Activated B cell treated with CpG ODN at 0.5 μM for 24 hours (primary cell): ENCODE data around the gene MAP3K14. TPM values are rescaled to one million over a fixed set of nuclear protein-coding genes. Genes with fewer than 3 reads are reported as not detected.

Experiments used
- ATAC-seq: fragments of 200-7000 bp; cut with Tn5 transposase; one replicate; pipeline ENCODE4 v1.10.0; 2021; ENCODE audit warnings: low read depth, mild to moderate bottlenecking, moderate library complexity
- CTCF ChIA-PET: fragments of 350-600 bp; sonication (Branson Sonifier 250); formaldehyde crosslinking; loops from one replicate; lab custom pipeline; 2021; ENCODE audit warnings: antibody characterized with exemption; lab: Charles Lee
- POLR2A ChIA-PET: fragments of 350-600 bp; sonication (Branson Sonifier 250); formaldehyde crosslinking; loops from one replicate; lab custom pipeline; 2021; ENCODE audit warnings: antibody characterized with exemption; lab: Charles Lee
- DNase-seq: peaks from one replicate; pipeline ENCODE4 v3.0.0; 2022
- H3K27ac Mint-ChIP-seq: one replicate; pipeline ENCODE4 v1.8.0; 2020; ENCODE audit warnings: mixed read lengths
- H3K27me3 Mint-ChIP-seq: one replicate; pipeline ENCODE4 v1.8.0; 2021; ENCODE audit warnings: mixed read lengths
- H3K36me3 Mint-ChIP-seq: one replicate; pipeline ENCODE4 v1.8.0; 2021; ENCODE audit warnings: low read depth, mixed read lengths
- H3K4me1 Mint-ChIP-seq: one replicate; pipeline ENCODE4 v1.8.0; 2021; ENCODE audit warnings: mixed read lengths
- H3K4me3 Mint-ChIP-seq: one replicate; pipeline ENCODE4 v1.8.0; 2020; ENCODE audit warnings: mild to moderate bottlenecking, mixed read lengths
- H3K9me3 Mint-ChIP-seq: one replicate; pipeline ENCODE4 v1.8.0; 2020; ENCODE audit warnings: mixed read lengths
- CTCF ChIP-seq: fragments of 200-600 bp; IDR thresholded peaks from one replicate; pipeline ENCODE4 v1.8.0; 2022; ENCODE audit warnings: antibody characterized with exemption, mild to moderate bottlenecking
- intact Hi-C: fragments of 100-400 bp; cut with micrococcal nuclease; formaldehyde crosslinking; loops from one replicate; pipeline ENCODE4 v1.15.1; 2024
- total RNA-seq: library from RNA; stranded (reverse); gene quantifications from 2 replicates; pipeline ENCODE4 v1.2.3, GENCODE V29; 2022

MAP3K14 gene
- total RNA-seq, 1 donor from 2014 or later, result 88.6 TPM

DNA sequence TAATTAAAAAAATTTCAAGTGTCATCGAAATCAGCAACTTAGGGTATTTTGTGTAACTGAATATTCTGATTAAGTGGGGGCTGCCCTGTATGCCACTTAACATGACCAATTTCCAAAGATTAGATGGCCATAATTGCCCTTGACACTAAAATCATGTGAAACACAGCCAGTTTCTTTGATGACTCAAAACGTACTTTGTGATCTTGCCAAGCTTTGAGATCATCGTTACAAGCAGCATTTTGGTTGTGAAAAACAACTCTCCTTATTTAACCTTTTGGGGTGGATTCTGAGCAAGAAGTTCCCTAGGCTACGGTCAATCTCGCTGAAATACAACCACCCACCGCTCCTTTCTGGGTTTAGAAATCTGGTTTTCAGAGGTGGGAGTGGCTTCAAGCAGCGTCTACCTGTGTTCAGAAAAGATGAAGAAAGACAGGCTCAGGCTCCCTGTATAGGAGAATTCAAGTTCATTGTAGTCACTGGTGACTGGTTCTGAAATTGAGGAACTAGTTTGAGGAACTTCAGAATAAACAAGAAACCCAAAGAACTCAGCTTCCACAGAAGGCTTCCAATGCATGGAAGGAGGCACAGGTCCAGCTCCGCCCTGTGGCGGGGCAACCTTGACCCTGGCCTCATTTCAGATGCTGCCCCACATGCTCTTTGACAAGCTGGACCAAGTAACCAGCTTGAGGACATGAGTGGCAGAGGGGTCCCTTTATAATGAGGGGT lies 9.4 kb downstream of the MAP3K14 start:
- Mint-ChIP-seq H3K36me3 (peaks cover 54% of the 10 kb centered on the region), H3K9me3 (no peaks in the 10 kb centered on the region), H3K4me1 (peaks cover 93% of the 10 kb centered on the region), H3K27ac (peak overlapping the region; percentile 100), H3K4me3 (peak overlapping the region; percentile 81), H3K27me3 (no peaks in the 10 kb centered on the region)
- ATAC-seq (peak; percentile 69), DNase-seq (peak; percentile 42)
- CTCF ChIA-PET, result interaction anchor here (0.7 to 2.8 kb wide), 12 partner anchors 8 to 1728 kb away, joined by 3 to 18 read pairs (median 4); partner anchors contain the start of genes ACBD4 and MAP3K14
- TF ChIP-seq CTCF, result no peak
- POLR2A ChIA-PET, result interaction anchor here (0.9 to 12.5 kb wide), 16 partner anchors 7 to 246 kb away, joined by 3 to 436 read pairs (median 6); partner anchors contain the start of genes FMNL1, MAP3K14 and NMT1
- intact Hi-C loops, result loop anchor here (1.0 kb wide), 2 partner anchors 10 to 11 kb away; partner anchors contain the start of gene MAP3K14

- H3K9me3 Mint-ChIP-seq, result no peaks in the 10 kb centered on the region
- H3K27me3 Mint-ChIP-seq, result no peaks in the 10 kb centered on the region
- peak overlapping the region; percentile 86 for H3K27ac Mint-ChIP-seq
- intact Hi-C loops, result loop anchor here (1.0 kb wide), 2 partner anchors 10 to 11 kb away; partner anchors contain the start of gene MAP3K14
- ChIA-PET POLR2A (interaction anchor here (1.0 to 12.5 kb wide), 12 partner anchors 8 to 245 kb away, joined by 3 to 436 read pairs (median 11); partner anchors contain the start of genes FMNL1, MAP3K14 and NMT1), CTCF (interaction anchor here (0.8 to 2.8 kb wide), 8 partner anchors 9 to 87 kb away, joined by 3 to 18 read pairs (median 4); no protein-coding TSS in a partner anchor)
- DNase-seq, result no peak
- peaks cover 49% of the 10 kb centered on the region for H3K36me3 Mint-ChIP-seq
- ATAC-seq, result no peak
- peaks cover 92% of the 10 kb centered on the region for H3K4me1 Mint-ChIP-seq
- no peak overlapping the region for H3K4me3 Mint-ChIP-seq
- TF ChIP-seq CTCF, result no peak
Measured at GRCh38 chr17:45306623-45307022, 10.2 kb downstream of the MAP3K14 start.

- no peaks in the 10 kb centered on the region for H3K27me3 Mint-ChIP-seq
- ATAC-seq (no peak), DNase-seq (no peak)
- peak overlapping the region; percentile 86 for H3K27ac Mint-ChIP-seq
- H3K9me3 Mint-ChIP-seq, result no peaks in the 10 kb centered on the region
- ChIA-PET POLR2A (interaction anchor here (1.7 to 12.5 kb wide), 5 partner anchors 8 to 84 kb away, joined by 4 to 436 read pairs (median 21); partner anchors contain the start of genes FMNL1 and MAP3K14), CTCF (interaction anchor here (0.8 to 1.4 kb wide), 3 partner anchors 22 to 170 kb away, joined by 3 to 4 read pairs (median 3); partner anchors contain the start of gene ACBD4)
- H3K4me1 Mint-ChIP-seq, result peaks cover 92% of the 10 kb centered on the region
- no peak for TF ChIP-seq CTCF
- intact Hi-C loops, result no loop called here
- no peak overlapping the region for H3K4me3 Mint-ChIP-seq
- peaks cover 44% of the 10 kb centered on the region for H3K36me3 Mint-ChIP-seq
Measured at GRCh38 chr17:45306094-45306493, 10.7 kb downstream of the MAP3K14 start.

- peaks cover 40% of the 10 kb centered on the region for H3K36me3 Mint-ChIP-seq
- TF ChIP-seq CTCF, result no peak
Measured at GRCh38 chr17:45305530-45306087, 11.2 kb downstream of the MAP3K14 start.

More at GRCh38 chr17:45305530-45306087, 11.2 kb downstream of the MAP3K14 start:
- ATAC-seq (no peak), DNase-seq (no peak)
- intact Hi-C loops, result no loop called here
- H3K27me3 Mint-ChIP-seq, result no peaks in the 10 kb centered on the region
- peaks cover 92% of the 10 kb centered on the region for H3K4me1 Mint-ChIP-seq
- H3K4me3 Mint-ChIP-seq, result no peak overlapping the region
- ChIA-PET CTCF (interaction anchor here (1.2 kb wide), 1 partner anchor 170 kb away, joined by 3 read pairs; the partner anchor contains the start of gene ACBD4), POLR2A (interaction anchor here (1.7 to 12.5 kb wide), 4 partner anchors 9 to 83 kb away, joined by 4 to 436 read pairs (median 28); partner anchors contain the start of genes FMNL1 and MAP3K14)
- H3K9me3 Mint-ChIP-seq, result no peaks in the 10 kb centered on the region
- H3K27ac Mint-ChIP-seq, result peak overlapping the region; percentile 86
